Activated naive CD8-positive, alpha-beta T cell treated with anti-CD3 and anti-CD28 coated beads, Interleukin-2, amount 10 ng/mL, durations not matched to agents 7 days and 5 days (primary cell): ENCODE measurements around the gene COL13A1. TPM values are rescaled to one million over a fixed set of nuclear protein-coding genes. Genes with fewer than 3 reads are reported as not detected.

ENCODE experiments used
- ATAC-seq: fragments of 150-1000 bp; cut with Tn5 transposase; one replicate; pipeline ENCODE4 v1.10.0; 2021; ENCODE audit warnings: low read depth, moderate library complexity
- POLR2A ChIA-PET: fragments of 350-600 bp; sonication (Branson Sonifier 250); formaldehyde crosslinking; loops from one replicate; lab custom pipeline; 2021; ENCODE audit warnings: antibody characterized with exemption; lab: Charles Lee
- DNase-seq: peaks from one replicate; pipeline ENCODE4 v3.0.0; 2021
- H3K27ac Mint-ChIP-seq: one replicate; pipeline ENCODE4 v1.8.0; 2022; ENCODE audit warnings: mild to moderate bottlenecking, mixed read lengths
- H3K27me3 Mint-ChIP-seq: one replicate; pipeline ENCODE4 v1.8.0; 2022; ENCODE audit warnings: mild to moderate bottlenecking, moderate library complexity, mixed read lengths
- H3K36me3 Mint-ChIP-seq: one replicate; pipeline ENCODE4 v1.8.0; 2021; ENCODE audit warnings: mild to moderate bottlenecking, mixed read lengths
- H3K4me1 Mint-ChIP-seq: one replicate; pipeline ENCODE4 v1.8.0; 2021; ENCODE audit warnings: mixed read lengths
- H3K4me3 Mint-ChIP-seq: one replicate; pipeline ENCODE4 v1.8.0; 2022; ENCODE audit warnings: mild to moderate bottlenecking, moderate library complexity, mixed read lengths
- H3K9me3 Mint-ChIP-seq: one replicate; pipeline ENCODE4 v1.8.0; 2021; ENCODE audit warnings: mixed read lengths
- total RNA-seq, 2 experiments: library from RNA; stranded (reverse); gene quantifications; one replicate each; pipeline ENCODE4 v1.2.3, GENCODE V29; 2021

Gene COL13A1
- total RNA-seq, 2 experiments from 2014 or later = not detected

- H3K27me3 Mint-ChIP-seq = peaks cover 14% of the 10 kb centered on the region
- DNase-seq = no peak
Measured at GRCh38 chr10:69960606-69960987, 158.9 kb downstream of the COL13A1 start.

GRCh38 chr10:69960988-69961880 lies 159.5 kb downstream of the COL13A1 start:
- no peak for ATAC-seq
- peaks cover 14% of the 10 kb centered on the region for H3K27me3 Mint-ChIP-seq
- no peaks in the 10 kb centered on the region for H3K36me3 Mint-ChIP-seq
- no peaks in the 10 kb centered on the region for H3K9me3 Mint-ChIP-seq
- H3K4me3 Mint-ChIP-seq = no peak overlapping the region
- no peak for DNase-seq
- POLR2A ChIA-PET = interaction anchor here (0.7 kb wide), 1 partner anchor 308 kb away, joined by 3 read pairs; no protein-coding TSS in a partner anchor
- H3K4me1 Mint-ChIP-seq = peaks cover 2% of the 10 kb centered on the region
- no peak overlapping the region for H3K27ac Mint-ChIP-seq

More at GRCh38 chr10:69960606-69960987, 158.9 kb downstream of the COL13A1 start:
- H3K9me3 Mint-ChIP-seq = no peaks in the 10 kb centered on the region
- H3K27ac Mint-ChIP-seq = no peak overlapping the region
- H3K4me1 Mint-ChIP-seq = peaks cover 2% of the 10 kb centered on the region
- no peaks in the 10 kb centered on the region for H3K36me3 Mint-ChIP-seq
- no peak for ATAC-seq
- no peak overlapping the region for H3K4me3 Mint-ChIP-seq
- POLR2A ChIA-PET = interaction anchor here (0.7 kb wide), 1 partner anchor 309 kb away, joined by 3 read pairs; no protein-coding TSS in a partner anchor

DNA sequence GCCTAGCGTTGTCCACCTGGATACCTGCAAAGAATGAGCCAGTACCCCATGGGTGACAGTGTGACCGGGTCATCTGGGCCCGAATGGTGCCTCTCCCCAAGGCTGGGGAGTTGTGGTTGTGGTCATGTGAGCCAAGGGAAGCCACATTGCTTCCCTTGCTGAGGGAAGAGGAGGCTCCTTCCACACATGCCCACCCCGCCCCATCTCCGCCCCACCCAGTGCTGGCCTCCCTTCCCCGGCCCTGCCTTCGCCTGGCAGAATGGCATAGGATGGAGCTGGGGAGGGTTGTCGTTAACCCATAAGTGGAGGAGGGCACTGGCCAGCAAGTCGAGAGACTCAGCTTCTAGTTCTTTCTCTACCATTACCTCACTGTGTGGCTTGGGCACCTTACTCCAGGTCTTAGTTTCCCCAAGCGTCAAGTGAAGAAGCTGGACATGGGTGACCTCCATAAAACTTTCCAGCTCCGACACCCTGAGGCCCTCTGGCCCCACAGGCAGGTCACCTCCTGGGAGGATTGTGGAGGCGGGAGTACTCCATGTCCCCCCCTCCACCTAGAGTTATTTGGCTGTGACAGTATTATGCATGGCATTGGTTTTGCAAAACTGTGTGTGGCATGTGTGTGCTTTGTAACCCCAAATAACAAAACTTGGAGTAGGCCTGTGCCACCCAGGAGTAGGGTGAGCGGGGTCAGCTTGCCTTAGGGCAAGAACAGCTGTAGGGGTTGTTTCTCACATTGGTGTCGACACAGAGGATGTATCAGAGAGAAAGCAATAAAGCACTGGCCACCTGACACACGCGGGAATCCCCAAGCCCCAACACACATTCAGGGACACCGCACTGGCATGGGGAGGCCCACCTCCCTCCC lies 160.4 kb downstream of the COL13A1 start:
- POLR2A ChIA-PET = no interaction called here
- no peak for DNase-seq
- Mint-ChIP-seq H3K4me1 (peaks cover 2% of the 10 kb centered on the region), H3K27ac (no peak overlapping the region), H3K9me3 (no peaks in the 10 kb centered on the region), H3K4me3 (no peak overlapping the region), H3K27me3 (peaks cover 14% of the 10 kb centered on the region), H3K36me3 (no peaks in the 10 kb centered on the region)
- no peak for ATAC-seq

GRCh38 chr10:69962746-69963135 lies 161.0 kb downstream of the COL13A1 start:
- Mint-ChIP-seq H3K27me3 (peaks cover 14% of the 10 kb centered on the region), H3K9me3 (no peaks in the 10 kb centered on the region), H3K4me1 (peaks cover 2% of the 10 kb centered on the region), H3K36me3 (no peaks in the 10 kb centered on the region), H3K27ac (no peak overlapping the region), H3K4me3 (no peak overlapping the region)
- POLR2A ChIA-PET = no interaction called here
- ATAC-seq (no peak), DNase-seq (no peak)

DNA sequence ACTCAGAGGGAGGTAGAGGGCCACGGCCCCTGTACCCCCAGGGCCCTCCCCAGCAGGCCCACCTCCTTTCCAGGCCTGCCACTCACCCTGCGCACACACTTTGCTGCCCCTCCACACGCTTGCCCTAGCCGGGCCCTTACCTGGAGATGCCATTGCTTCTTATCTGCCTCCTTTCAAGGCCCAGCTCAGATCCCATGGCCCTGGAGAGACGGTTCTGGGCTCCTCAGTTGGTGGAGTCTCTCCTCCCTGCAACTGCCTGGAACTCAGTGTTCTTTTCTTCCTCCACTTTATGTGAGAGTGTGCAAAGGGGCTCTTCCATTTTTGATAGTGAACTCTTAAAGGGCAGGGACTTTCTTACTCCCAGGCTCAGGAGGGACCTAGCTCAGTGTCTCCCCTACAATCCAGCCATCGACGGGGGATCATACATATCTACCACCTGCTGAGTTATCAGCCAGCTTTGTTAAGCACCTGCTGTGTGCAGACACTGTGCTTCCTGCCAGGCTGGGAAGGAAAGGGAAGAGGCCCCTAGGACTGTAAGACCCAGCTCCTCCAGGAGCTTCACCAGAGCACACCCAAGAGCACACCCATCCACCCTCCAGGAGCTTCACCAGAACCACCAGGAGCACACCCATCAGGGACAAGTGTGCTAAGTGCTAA lies 161.6 kb downstream of the COL13A1 start:
- ATAC-seq = no peak
- Mint-ChIP-seq H3K36me3 (no peaks in the 10 kb centered on the region), H3K4me3 (no peak overlapping the region), H3K4me1 (peaks cover 2% of the 10 kb centered on the region), H3K9me3 (no peaks in the 10 kb centered on the region), H3K27me3 (peaks cover 13% of the 10 kb centered on the region), H3K27ac (no peak overlapping the region)
- DNase-seq = no peak
- POLR2A ChIA-PET = no interaction called here

- Mint-ChIP-seq H3K4me1 (peaks cover 2% of the 10 kb centered on the region), H3K36me3 (no peaks in the 10 kb centered on the region), H3K27ac (no peak overlapping the region), H3K4me3 (no peak overlapping the region), H3K27me3 (peaks cover 12% of the 10 kb centered on the region), H3K9me3 (no peaks in the 10 kb centered on the region)
- ATAC-seq (no peak), DNase-seq (no peak)
- POLR2A ChIA-PET = no interaction called here
Measured at GRCh38 chr10:69963835-69964710, 162.4 kb downstream of the COL13A1 start.

DNA sequence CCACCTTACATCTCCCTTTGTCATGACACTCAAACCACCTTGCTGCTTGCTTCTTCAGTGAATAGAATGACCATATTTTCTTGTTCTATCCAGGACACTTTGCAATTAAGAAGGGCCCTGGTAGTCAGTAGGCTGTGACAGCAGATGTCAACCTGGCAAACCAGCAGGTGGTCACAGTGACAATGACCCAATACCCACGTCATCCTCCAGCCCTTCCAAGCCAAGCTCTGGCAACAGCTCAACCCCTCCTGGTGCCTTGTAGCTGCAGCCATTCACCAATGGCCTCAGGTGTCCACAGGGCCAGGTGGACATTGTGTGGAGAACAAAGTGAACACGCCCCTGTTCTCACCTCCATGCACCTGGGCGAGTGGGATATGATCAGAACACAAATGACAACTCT lies 163.4 kb downstream of the COL13A1 start:
- ATAC-seq = no peak
- Mint-ChIP-seq H3K36me3 (no peaks in the 10 kb centered on the region), H3K27ac (no peak overlapping the region), H3K9me3 (no peaks in the 10 kb centered on the region), H3K27me3 (peaks cover 6% of the 10 kb centered on the region), H3K4me3 (no peak overlapping the region), H3K4me1 (peaks cover 2% of the 10 kb centered on the region)
- DNase-seq = no peak
- POLR2A ChIA-PET = no interaction called here

- ATAC-seq = no peak
- Mint-ChIP-seq H3K4me3 (no peak overlapping the region), H3K27ac (no peak overlapping the region), H3K9me3 (no peaks in the 10 kb centered on the region), H3K27me3 (peaks cover 9% of the 10 kb centered on the region), H3K4me1 (peaks cover 2% of the 10 kb centered on the region), H3K36me3 (no peaks in the 10 kb centered on the region)
- POLR2A ChIA-PET = no interaction called here
- DNase-seq = no peak
Measured at GRCh38 chr10:69965919-69966662, 164.4 kb downstream of the COL13A1 start.

DNA sequence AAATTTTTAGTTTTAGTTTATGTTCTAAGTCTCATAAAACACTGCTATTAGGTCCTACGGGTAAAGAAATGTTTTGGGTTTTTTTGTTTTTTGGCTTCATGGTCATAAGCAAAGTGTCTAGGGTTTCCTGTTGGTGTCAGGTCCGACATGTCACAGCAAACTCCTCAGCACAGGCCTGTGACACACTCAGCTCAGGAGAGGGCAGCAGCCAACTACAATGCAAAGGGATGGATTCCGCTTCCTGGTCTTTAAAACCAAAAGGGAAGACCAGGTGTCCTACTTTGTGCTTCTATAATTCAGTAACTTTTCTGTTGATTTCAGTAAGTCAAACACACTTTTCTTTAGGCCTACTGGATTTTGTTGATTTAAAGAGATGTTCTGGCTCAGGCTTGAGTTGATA lies 167.1 kb downstream of the COL13A1 start:
- DNase-seq = no peak
- no peak for ATAC-seq
- H3K4me3 Mint-ChIP-seq = no peak overlapping the region
- no peaks in the 10 kb centered on the region for H3K4me1 Mint-ChIP-seq
- H3K36me3 Mint-ChIP-seq = no peaks in the 10 kb centered on the region
- H3K27ac Mint-ChIP-seq = no peak overlapping the region
- H3K27me3 Mint-ChIP-seq = peaks cover 20% of the 10 kb centered on the region
- H3K9me3 Mint-ChIP-seq = no peaks in the 10 kb centered on the region
- POLR2A ChIA-PET = no interaction called here

GRCh38 chr10:69969977-69970376 lies 168.3 kb downstream of the COL13A1 start:
- H3K36me3 Mint-ChIP-seq = no peaks in the 10 kb centered on the region
- H3K9me3 Mint-ChIP-seq = no peaks in the 10 kb centered on the region
- POLR2A ChIA-PET = no interaction called here
- H3K27ac Mint-ChIP-seq = no peak overlapping the region
- H3K4me3 Mint-ChIP-seq = no peak overlapping the region
- DNase-seq (no peak), ATAC-seq (no peak)
- H3K4me1 Mint-ChIP-seq = no peaks in the 10 kb centered on the region
- peaks cover 30% of the 10 kb centered on the region for H3K27me3 Mint-ChIP-seq

- no peak for ATAC-seq
- POLR2A ChIA-PET = no interaction called here
- no peak overlapping the region for H3K4me3 Mint-ChIP-seq
- no peaks in the 10 kb centered on the region for H3K9me3 Mint-ChIP-seq
- no peak for DNase-seq
- peaks cover 43% of the 10 kb centered on the region for H3K27me3 Mint-ChIP-seq
- H3K4me1 Mint-ChIP-seq = peaks cover 7% of the 10 kb centered on the region
- H3K36me3 Mint-ChIP-seq = no peaks in the 10 kb centered on the region
- no peak overlapping the region for H3K27ac Mint-ChIP-seq
Measured at GRCh38 chr10:69972981-69973397, 171.3 kb downstream of the COL13A1 start.

- no peak overlapping the region for H3K4me3 Mint-ChIP-seq
- H3K27me3 Mint-ChIP-seq = peaks cover 43% of the 10 kb centered on the region
- no peak overlapping the region for H3K27ac Mint-ChIP-seq
- DNase-seq (no peak), ATAC-seq (no peak)
- peaks cover 7% of the 10 kb centered on the region for H3K4me1 Mint-ChIP-seq
- no peaks in the 10 kb centered on the region for H3K36me3 Mint-ChIP-seq
- POLR2A ChIA-PET = no interaction called here
- peaks cover 3% of the 10 kb centered on the region for H3K9me3 Mint-ChIP-seq
Measured at GRCh38 chr10:69973678-69974077, 172.0 kb downstream of the COL13A1 start.
